HG03025 (cell line): ENCODE measurements around the gene FBXO41.
"Not testable (repeated sequence)": the region's sequence is repeated elsewhere in the genome, so short reads cannot be mapped to it uniquely, and the experiment has no call there.

ENCODE experiments used
- ATAC-seq: cut with Tn5 transposase; IDR thresholded peaks from one replicate; pipeline ENCODE4 v1.9.1; 2021; ENCODE audit warnings: mild to moderate bottlenecking, moderate library complexity; ENCODE audit not compliant: unreplicated experiment, low FRiP score

Gene FBXO41

GRCh38 chr2:73263540-73264331, 20.5 kb downstream of the FBXO41 start:
- no peak for ATAC-seq

- ATAC-seq, result not testable (repeated sequence)
Observed at GRCh38 chr2:73262691-73263429, 21.4 kb downstream of the FBXO41 start.

- no peak for ATAC-seq
Observed at GRCh38 chr2:73262108-73262651, 22.1 kb downstream of the FBXO41 start.

GRCh38 chr2:73260338-73260984, 23.8 kb downstream of the FBXO41 start:
- ATAC-seq, result no peak

GRCh38 chr2:73259704-73260337, 24.5 kb downstream of the FBXO41 start:
- no peak for ATAC-seq

- ATAC-seq, result no peak
Observed at GRCh38 chr2:73259276-73259675, 25.0 kb downstream of the FBXO41 start.

GRCh38 chr2:73258913-73259215, 25.4 kb downstream of the FBXO41 start:
- ATAC-seq, result no peak

GRCh38 chr2:73258186-73258912, 25.9 kb downstream of the FBXO41 start:
- ATAC-seq, result no peak

- no peak for ATAC-seq
Observed at GRCh38 chr2:73257425-73258125, 26.7 kb downstream of the FBXO41 start.

GRCh38 chr2:73257021-73257420, 27.3 kb downstream of the FBXO41 start:
- no peak for ATAC-seq

- no peak for ATAC-seq
Observed at GRCh38 chr2:73256618-73256922, 27.7 kb downstream of the FBXO41 start.

GRCh38 chr2:73255907-73256617, 28.2 kb downstream of the FBXO41 start:
- no peak for ATAC-seq

- ATAC-seq, result no peak
Observed at GRCh38 chr2:73255007-73255644, 29.2 kb downstream of the FBXO41 start.

GRCh38 chr2:73254343-73255006, 29.8 kb downstream of the FBXO41 start:
- no peak for ATAC-seq

GRCh38 chr2:73253901-73254300, 30.4 kb downstream of the FBXO41 start:
- ATAC-seq, result no peak

- ATAC-seq, result no peak
Observed at GRCh38 chr2:73253400-73253799, 30.9 kb downstream of the FBXO41 start.

GRCh38 chr2:73252238-73253027, 31.8 kb downstream of the FBXO41 start:
- ATAC-seq, result no peak
